H1 (cell line): ENCODE measurements around the gene CLCA1. TPM values are rescaled to one million over a fixed set of nuclear protein-coding genes. Genes with fewer than 3 reads are reported as not detected.

Source experiments
- CTCF ChIA-PET: fragments of 300-600 bp; sonication (Branson Sonifier 250); formaldehyde crosslinking; loops from one replicate; lab custom pipeline; 2021; ENCODE audit not compliant: partially characterized antibody; lab: Charles Lee
- POLR2A ChIA-PET: fragments of 300-600 bp; sonication (Branson Sonifier 250); formaldehyde crosslinking; loops from one replicate; lab custom pipeline; 2021; ENCODE audit warnings: inconsistent platforms; ENCODE audit not compliant: partially characterized antibody; lab: Charles Lee
- DNase-seq, 2 experiments: peaks; one replicate each; pipeline versions ENCODE4 v3.0.0 to v3.0.0-alpha.2; 2010 to 2022; ENCODE audit warnings: low spot score in 2 of 2, low read depth in 1 of 2, mixed read lengths in 1 of 2
- FAIRE-seq: peaks from 2 replicates; lab custom pipeline; 2011; peaks lifted over from hg19 to GRCh38; lab: Jason Lieb, UNC
- H2AFZ ChIP-seq: 2 replicates; pipeline ENCODE4 v1.8.1; 2012; ENCODE audit warnings: low read length, inconsistent platforms
- H2AK5ac ChIP-seq: 2 replicates; pipeline ENCODE4 v1.6.1; 2013; ENCODE audit warnings: low read depth, low read length
- H2BK120ac ChIP-seq: replicated peaks from 2 replicates; pipeline ENCODE3; 2013; ENCODE audit warnings: low read depth, low read length, inconsistent platforms
- H2BK12ac ChIP-seq: 2 replicates; pipeline ENCODE4 v1.6.1; 2013; ENCODE audit warnings: low read depth, low read length
- H2BK15ac ChIP-seq: 2 replicates; pipeline ENCODE4 v1.6.1; 2013; ENCODE audit warnings: low read length
- H2BK20ac ChIP-seq: 2 replicates; pipeline ENCODE4 v1.6.1; 2013; ENCODE audit warnings: low read length
- H2BK5ac ChIP-seq: 2 replicates; pipeline ENCODE4 v1.6.1; 2013; ENCODE audit warnings: low read depth, low read length
- H3K14ac ChIP-seq: 2 replicates; pipeline ENCODE4 v1.6.1; 2013; ENCODE audit warnings: inconsistent platforms; ENCODE audit not compliant: insufficient read length
- H3K18ac ChIP-seq: 2 replicates; pipeline ENCODE4 v1.6.1; 2013; ENCODE audit warnings: low read length; ENCODE audit errors: extremely low read depth
- H3K23ac ChIP-seq: 2 replicates; pipeline ENCODE4 v1.6.1; 2013; ENCODE audit warnings: inconsistent platforms; ENCODE audit not compliant: insufficient read length
- H3K23me2 ChIP-seq: 2 replicates; pipeline ENCODE4 v1.6.1; 2013; ENCODE audit warnings: low read depth, low read length
- H3K27ac ChIP-seq: 2 replicates; pipeline ENCODE4 v1.6.1; 2011; ENCODE audit warnings: low read depth, low read length, inconsistent platforms
- H3K27me3 ChIP-seq, 4 experiments: replicated peaks in 1 of 4; 1 replicate in 1 of 4; 2 replicates in 3 of 4; pipeline versions ENCODE4 v1.6.1 to v1.8.1; 2011 to 2013; ENCODE audit warnings: low read length in 3 of 4, mild to moderate bottlenecking in 3 of 4, inconsistent platforms in 2 of 4, mixed read lengths in 2 of 4, moderate library complexity in 1 of 4; ENCODE audit not compliant: control insufficient read depth in 3 of 4, insufficient read depth in 3 of 4; ENCODE audit errors: extremely low read depth in 1 of 4
- H3K36me3 ChIP-seq, 4 experiments: 2 replicates each; pipeline versions ENCODE4 v1.6.1 to v1.8.1; 2011 to 2013; ENCODE audit warnings: mild to moderate bottlenecking in 4 of 4, low read length in 3 of 4, moderate library complexity in 2 of 4, control low read depth in 1 of 4, inconsistent platforms in 1 of 4; ENCODE audit not compliant: insufficient read depth in 4 of 4, control insufficient read depth in 2 of 4
- H3K4ac ChIP-seq: replicated peaks from 2 replicates; pipeline ENCODE3; 2013; ENCODE audit warnings: low read length, low read depth, mixed read lengths, inconsistent platforms; ENCODE audit not compliant: insufficient read length
- H3K4me1 ChIP-seq, 4 experiments: replicated peaks in 1 of 4; 1 replicate in 1 of 4; 2 replicates in 3 of 4; pipeline versions ENCODE4 v1.6.1 to v1.8.1; 2011 to 2013; ENCODE audit warnings: low read length in 3 of 4, inconsistent platforms in 2 of 4, mixed read lengths in 1 of 4; ENCODE audit not compliant: insufficient read depth in 4 of 4, control insufficient read depth in 3 of 4
- H3K4me2 ChIP-seq, 2 experiments: 2 replicates each; pipeline versions ENCODE4 v1.6.1 to v1.8.1; 2011 to 2013; ENCODE audit warnings: low read depth in 2 of 2, low read length in 2 of 2, control low read depth in 1 of 2, inconsistent platforms in 1 of 2, mild to moderate bottlenecking in 1 of 2; ENCODE audit not compliant: insufficient read depth in 1 of 2
- H3K4me3 ChIP-seq, 4 experiments: fragments of 200-600, 300-600 bp in 1 of 4; sonication (generic), shearing (Covaris generic), sonication (Bioruptor Twin) in 1 of 4; 2 replicates each; pipeline versions ENCODE4 v1.5.1 to v1.8.1; 2011 to 2016; ENCODE audit warnings: low read length in 4 of 4, low read depth in 3 of 4, control low read depth in 2 of 4, inconsistent platforms in 2 of 4, mild to moderate bottlenecking in 2 of 4, mixed read lengths in 1 of 4, moderate library complexity in 1 of 4; ENCODE audit not compliant: insufficient read depth in 2 of 4; ENCODE audit errors: extremely low read depth in 1 of 4
- H3K56ac ChIP-seq: replicated peaks from 2 replicates; pipeline ENCODE3; 2013; ENCODE audit warnings: low read depth, mild to moderate bottlenecking, mixed read lengths, low read length, inconsistent platforms; ENCODE audit not compliant: insufficient read length
- H3K79me1 ChIP-seq: 2 replicates; pipeline ENCODE4 v1.6.1; 2013; ENCODE audit warnings: low read depth, low read length, control low read depth
- H3K79me2 ChIP-seq, 2 experiments: 2 replicates each; pipeline versions ENCODE4 v1.6.1 to v1.8.1; 2012 to 2013; ENCODE audit warnings: low read length in 2 of 2, mild to moderate bottlenecking in 2 of 2, inconsistent platforms in 1 of 2; ENCODE audit not compliant: insufficient read depth in 2 of 2, control insufficient read depth in 1 of 2
- H3K9ac ChIP-seq, 4 experiments: replicated peaks in 1 of 4; 1 replicate in 1 of 4; 2 replicates in 3 of 4; pipeline versions ENCODE4 v1.6.1 to v1.8.1; 2011 to 2013; ENCODE audit warnings: low read depth in 3 of 4, low read length in 3 of 4, control low read depth in 2 of 4, mild to moderate bottlenecking in 2 of 4, moderate library complexity in 2 of 4, inconsistent platforms in 1 of 4; ENCODE audit errors: extremely low read depth in 1 of 4
- H3K9me3 ChIP-seq, 2 experiments: 2 replicates each; pipeline versions ENCODE4 v1.6.1 to v1.8.1; 2012 to 2013; ENCODE audit warnings: mild to moderate bottlenecking in 2 of 2, moderate library complexity in 2 of 2, control low read depth in 1 of 2, inconsistent platforms in 1 of 2, low read depth in 1 of 2, low read length in 1 of 2, mixed read lengths in 1 of 2; ENCODE audit not compliant: insufficient read depth in 2 of 2
- H4K20me1 ChIP-seq, 2 experiments: replicated peaks in 1 of 2; 2 replicates each; pipeline versions ENCODE3 to v1.8.1; 2011 to 2013; ENCODE audit warnings: inconsistent platforms in 2 of 2, low read length in 2 of 2, mild to moderate bottlenecking in 1 of 2; ENCODE audit not compliant: insufficient read depth in 2 of 2, control insufficient read depth in 1 of 2
- H4K5ac ChIP-seq: 2 replicates; pipeline ENCODE4 v1.6.1; 2013; ENCODE audit warnings: low read length, low read depth, mixed read lengths, inconsistent platforms; ENCODE audit not compliant: insufficient read length
- H4K8ac ChIP-seq: 2 replicates; pipeline ENCODE4 v1.8.0; 2013; ENCODE audit warnings: mild to moderate bottlenecking, moderate library complexity, low read length, inconsistent platforms; ENCODE audit not compliant: insufficient read depth; ENCODE audit errors: extremely low read depth
- H4K91ac ChIP-seq: replicated peaks from 2 replicates; pipeline ENCODE3; 2013; ENCODE audit warnings: low read length, mixed read lengths, inconsistent platforms; ENCODE audit not compliant: insufficient read length
- ASH2L ChIP-seq: fragments of 200-600, 300-600 bp; sonication (generic); IDR thresholded peaks from one replicate; pipeline ENCODE4 v1.7.1; 2017; ENCODE audit warnings: low read length
- CHD1 ChIP-seq: IDR thresholded peaks from 2 replicates; pipeline ENCODE4 v1.6.1; 2012; ENCODE audit warnings: low read depth, low read length, improper control_type of control experiment
- FOSL1 ChIP-seq: IDR thresholded peaks from 2 replicates; pipeline ENCODE4 v1.6.1; 2011; ENCODE audit warnings: mild to moderate bottlenecking, low read depth, low read length, moderate library complexity; ENCODE audit not compliant: insufficient read depth
- GTF2F1 ChIP-seq: IDR thresholded peaks from 2 replicates; pipeline ENCODE4 v1.6.1; 2012; ENCODE audit warnings: low read depth, low read length, improper control_type of control experiment, borderline replicate concordance
- KDM1A ChIP-seq: fragments of 200-600, 300-600 bp; sonication (generic); IDR thresholded peaks from 2 replicates; pipeline ENCODE4 v1.7.1; 2016; ENCODE audit warnings: mild to moderate bottlenecking, low read length, borderline replicate concordance
- NANOG ChIP-seq: IDR thresholded peaks from 2 replicates; pipeline ENCODE4 v1.6.1; 2011; ENCODE audit warnings: low read length, low read depth, mild to moderate bottlenecking, inconsistent platforms; ENCODE audit not compliant: insufficient read depth, poor library complexity, severe bottlenecking
- POLR2AphosphoS5 ChIP-seq: IDR thresholded peaks from 2 replicates; pipeline ENCODE4 v1.6.1; 2011; ENCODE audit warnings: low read depth, low read length
- SP1 ChIP-seq: IDR thresholded peaks from 2 replicates; pipeline ENCODE4 v1.6.1; 2011; ENCODE audit warnings: low read depth, low read length
- SUZ12 ChIP-seq: fragments of 200-600 bp; sonication (generic); IDR thresholded peaks from 2 replicates; pipeline ENCODE4 v1.6.1; 2012; ENCODE audit warnings: mild to moderate bottlenecking, inconsistent platforms, low read length, moderate library complexity, mixed read lengths
- TBP ChIP-seq: IDR thresholded peaks from 2 replicates; pipeline ENCODE4 v1.6.1; 2011; ENCODE audit warnings: low read depth, low read length, improper control_type of control experiment
- WGBS, 2 experiments: shearing (Covaris generic) in 1 of 2; methylation state at CpG; one replicate each; pipeline versions ENCODE4 v1.1.6 to v1.1.7; 2013 to 2015; ENCODE audit warnings: low lambda C conversion rate in 2 of 2, mixed read lengths in 2 of 2, inconsistent platforms in 1 of 2, low coverage in 1 of 2, missing lambda C conversion rate in 1 of 2; ENCODE audit not compliant: insufficient replicate concordance in 2 of 2, insufficient coverage in 1 of 2, insufficient read length in 1 of 2; ENCODE audit errors: extremely low coverage in 1 of 2, missing lambda C conversion rate in 1 of 2; 5-methylcytosine and 5-hydroxymethylcytosine counted together
- polyA plus RNA-seq, 7 experiments: library from polyadenylated mRNA; depleted of rRNA in 3 of 7; stranded (reverse) in 5 of 7; unstranded in 2 of 7; fragments of >200 nt in 5 of 7; fragments of 200-250 nt in 2 of 7; gene quantifications; 1 replicate in 5 of 7; 2 replicates in 1 of 7; 4 replicates in 1 of 7; pipeline versions ENCODE4 v1.2.1 to v1.2.3, GENCODE V29; 2011 to 2013; ENCODE audit warnings: missing spikeins in 2 of 7, mixed read lengths in 2 of 7
- total RNA-seq: library from RNA; stranded (reverse); fragmentation: NEBNext Ultra II Directional; extraction: Animal tissue kit (Norgen Biotek cat#: 25700); gene quantifications from 2 replicates; pipeline ENCODE4 v1.2.1, GENCODE V29; 2021

The CLCA1 gene
- total and polyA plus RNA-seq, 2 of the 8 experiments (the other 6 are each of a cell fraction or from before 2014, with no cell fraction given): not detected

DNA sequence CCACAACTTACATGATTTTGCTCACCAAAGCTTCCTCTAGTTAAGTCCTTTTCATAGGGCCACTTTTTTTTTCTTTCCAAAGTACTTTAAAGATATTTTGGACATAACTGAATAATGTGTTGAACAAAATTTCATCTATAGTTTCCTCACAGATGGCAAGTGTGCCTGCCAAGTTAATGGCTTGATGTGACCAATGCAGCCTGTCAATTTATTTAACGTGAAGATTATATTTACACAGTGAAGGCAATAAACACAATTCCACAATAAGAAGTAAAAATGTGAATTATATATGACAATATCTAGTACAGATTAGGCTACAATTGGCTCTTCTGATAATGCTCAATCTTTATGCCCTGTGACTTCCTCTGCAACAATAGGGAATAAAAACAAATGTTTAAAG is 26.7 kb upstream of the CLCA1 start:
- H3K56ac ChIP-seq: no peak overlapping the region
- H2BK20ac ChIP-seq: no peak overlapping the region
- H2BK120ac ChIP-seq: no peak overlapping the region
- no peak overlapping the region for H3K18ac ChIP-seq
- H4K91ac ChIP-seq: no peak overlapping the region
- no peak overlapping the region for H3K27ac ChIP-seq
- no peak overlapping the region for H2AK5ac ChIP-seq
- H3K27me3 ChIP-seq: no peaks in the 10 kb centered on the region
- H3K9me3 ChIP-seq: no peaks in the 10 kb centered on the region
- FAIRE-seq (no peak), DNase-seq (no peak)
- CTCF ChIA-PET: interaction anchor here (1.1 to 1.5 kb wide), 3 partner anchors 9 to 32 kb away, joined by 4 to 5 read pairs (median 4); no protein-coding TSS in a partner anchor
- H4K20me1 ChIP-seq: no peaks in the 10 kb centered on the region
- H3K36me3 ChIP-seq: no peaks in the 10 kb centered on the region
- no peak overlapping the region for H2BK12ac ChIP-seq
- no peak overlapping the region for H2AFZ ChIP-seq
- H3K23ac ChIP-seq: no peak overlapping the region
- no peak overlapping the region for H3K9ac ChIP-seq
- no peak overlapping the region for H2BK5ac ChIP-seq
- no peaks in the 10 kb centered on the region for H3K23me2 ChIP-seq
- H3K14ac ChIP-seq: no peak overlapping the region
- POLR2A ChIA-PET: no interaction called here
- H3K4me1 ChIP-seq: no peaks in the 10 kb centered on the region
- no peak overlapping the region for H3K4me2 ChIP-seq
- H3K79me2 ChIP-seq: no peaks in the 10 kb centered on the region
- H4K8ac ChIP-seq: no peak overlapping the region
- no peak overlapping the region for H2BK15ac ChIP-seq
- WGBS, 2 experiments: 100% methylated on average over 1 of the region's 1 CpG; no CpG with 5 or more reads in 1 of the 2 experiments
- H3K79me1 ChIP-seq: no peaks in the 10 kb centered on the region
- H3K4me3 ChIP-seq: no peak overlapping the region
- H3K4ac ChIP-seq: no peak overlapping the region
- H4K5ac ChIP-seq: no peak overlapping the region
- TF ChIP-seq KDM1A: no peak
- no peak for TF ChIP-seq CHD1
- no peak for TF ChIP-seq NANOG
- no peak for TF ChIP-seq TBP
- TF ChIP-seq SP1: no peak
- no peak for TF ChIP-seq GTF2F1
- TF ChIP-seq ASH2L: no peak
- TF ChIP-seq POLR2AphosphoS5: no peak
- TF ChIP-seq SUZ12: no peak
- no peak for TF ChIP-seq FOSL1
